Measurements from ENCODE around the gene KCNT2. TPM values are rescaled to one million over a fixed set of nuclear protein-coding genes. Genes with fewer than 3 reads are reported as not detected.
A peak's percentile ranks its signal among the peaks of the same experiment; 100 is the strongest.

Gene KCNT2
- polyA plus RNA-seq, 2 of the 4 experiments (the other 2 are of a cell fraction) = 0.14 to 1.7 TPM

- Histone ChIP-seq H3K4me3 (no peak overlapping the region), H3K27ac (no peak overlapping the region), H3K4me2 (no peak overlapping the region), H3K4me1 (no peaks in the 10 kb centered on the region), H3K9me3 (no peaks in the 10 kb centered on the region)
- 83% methylated on average over 5 of the region's 5 CpGs for WGBS (ENCODE audit: missing lambda C conversion rate)
- FAIRE-seq = no peak
- no peak for ATAC-seq
- TF ChIP-seq BHLHE40 (IDR thresholded peaks at IDR 0.05; ENCODE audit: low read depth, low read length) (no peak), POLR2A (IDR thresholded peaks at IDR 0.05; ENCODE audit: low read length) (no peak), RAD21 (conservative IDR thresholded peaks at IDR 0.05 in 1 of 2, IDR thresholded peaks at IDR 0.05 in 1 of 2) (no peak), GATA3 (IDR thresholded peaks at IDR 0.05; ENCODE audit: borderline replicate concordance) (no peak), ELK1 (IDR thresholded peaks at IDR 0.05; ENCODE audit: low read depth, low read length) (no peak), ZFP36 (IDR thresholded peaks at IDR 0.05; ENCODE audit: borderline replicate concordance, partially characterized antibody) (no peak), FOSL2 (IDR thresholded peaks at IDR 0.05) (no peak), FOSL2 (CRISPR knock-in tag; IDR thresholded peaks at IDR 0.05) (no peak), SREBF2 (IDR thresholded peaks at IDR 0.05) (no peak), JUNB (IDR thresholded peaks at IDR 0.05) (no peak), RNF2 (IDR thresholded peaks at IDR 0.05; ENCODE audit: borderline replicate concordance, low read depth) (no peak), HOXB13 (CRISPR knock-in tag; IDR thresholded peaks at IDR 0.05; ENCODE audit: low read depth) (no peak), KDM5A (IDR thresholded peaks at IDR 0.05) (no peak), TFCP2L1 (CRISPR knock-in tag; IDR thresholded peaks at IDR 0.05) (no peak), HES2 (IDR thresholded peaks at IDR 0.05) (no peak), E2F6 (IDR thresholded peaks at IDR 0.05; ENCODE audit: borderline replicate concordance, low read depth) (no peak), CHD4 (IDR thresholded peaks at IDR 0.05; ENCODE audit: borderline replicate concordance) (no peak), CEBPB (IDR thresholded peaks at IDR 0.05) (no peak), MYC (IDR thresholded peaks at IDR 0.05; ENCODE audit: borderline replicate concordance, low read length) (no peak)
- ChIA-PET CTCF (no interaction called here), POLR2A (no interaction called here)
- DNase-seq (ENCODE audit: low read depth in 1 of 2, low spot score in 1 of 2) = no peak
These were observed 113.5 kb downstream of the KCNT2 start for GRCh38 chr1:196494766-196495165.

- ChIA-PET POLR2A (no interaction called here), CTCF (no interaction called here)
- DNase-seq (ENCODE audit: low read depth in 1 of 2, low spot score in 1 of 2) (no peak), ATAC-seq (no peak), FAIRE-seq (peak; percentile 49)
- Histone ChIP-seq H3K9me3 (no peaks in the 10 kb centered on the region), H3K4me1 (no peaks in the 10 kb centered on the region), H3K4me2 (no peak overlapping the region), H3K27ac (no peak overlapping the region), H3K4me3 (no peak overlapping the region)
- 67% methylated on average over 4 of the region's 4 CpGs for WGBS (ENCODE audit: missing lambda C conversion rate)
- TF ChIP-seq POLR2AphosphoS2 (conservative IDR thresholded peaks at IDR 0.05; ENCODE audit: low read length) = no peak
- no peak for TF ChIP-seq ZC3H11A (IDR thresholded peaks at IDR 0.05)
- TF ChIP-seq CHD4 (IDR thresholded peaks at IDR 0.05; ENCODE audit: borderline replicate concordance) = no peak
- no peak for TF ChIP-seq RAD21 (conservative IDR thresholded peaks at IDR 0.05 in 1 of 2, IDR thresholded peaks at IDR 0.05 in 1 of 2)
- no peak for TF ChIP-seq EHMT2 (IDR thresholded peaks at IDR 0.05; ENCODE audit: low read depth)
- no peak for TF ChIP-seq CTCF (IDR thresholded peaks at IDR 0.05)
These were observed 114.4 kb downstream of the KCNT2 start for GRCh38 chr1:196493881-196494280.

- FAIRE-seq (no peak), ATAC-seq (no peak), DNase-seq (ENCODE audit: low read depth in 1 of 2, low spot score in 1 of 2) (no peak)
These were observed 119.7 kb downstream of the KCNT2 start for GRCh38 chr1:196488579-196488978.

More at GRCh38 chr1:196488579-196488978, 119.7 kb downstream of the KCNT2 start:
- TF ChIP-seq ZSCAN20 (CRISPR knock-in tag; IDR thresholded peaks at IDR 0.05) = no peak
- no peak for TF ChIP-seq SREBF2 (IDR thresholded peaks at IDR 0.05)
- TF ChIP-seq EHF (CRISPR knock-in tag; IDR thresholded peaks at IDR 0.05) = no peak
- TF ChIP-seq ATOH8 (CRISPR knock-in tag; IDR thresholded peaks at IDR 0.05; ENCODE audit: low read depth) = no peak
- TF ChIP-seq CBX8 (IDR thresholded peaks at IDR 0.05) = no peak
- TF ChIP-seq CHD2 (IDR thresholded peaks at IDR 0.05; ENCODE audit: low read length, partially characterized antibody) = no peak
- no peak for TF ChIP-seq JUNB (IDR thresholded peaks at IDR 0.05)
- no peak for TF ChIP-seq NPAS2 (CRISPR knock-in tag; IDR thresholded peaks at IDR 0.05; ENCODE audit: borderline replicate concordance)
- no peak for TF ChIP-seq EHMT2 (IDR thresholded peaks at IDR 0.05; ENCODE audit: low read depth)
- TF ChIP-seq NR3C1 (IDR thresholded peaks at IDR 0.05) = no peak
- TF ChIP-seq PHF8 (IDR thresholded peaks at IDR 0.05; ENCODE audit: borderline replicate concordance, low read depth) = no peak
- ChIA-PET CTCF (no interaction called here), POLR2A (no interaction called here)
- Histone ChIP-seq H3K4me1 (no peaks in the 10 kb centered on the region), H3K4me2 (no peak overlapping the region), H3K27ac (no peak overlapping the region), H3K9me3 (no peaks in the 10 kb centered on the region), H3K4me3 (no peak overlapping the region)

Measured in A549 (cell line).